Measurements from ENCODE around the gene XPO5.

XPO5 gene

GRCh38 chr6:43515808-43516207 is 60.0 kb downstream of the XPO5 start:
- TF ChIP-seq GATA2 (IDR thresholded peaks at IDR 0.05; ENCODE audit: low read depth, low read length) = no peak
- TF ChIP-seq GATA3 (IDR thresholded peaks at IDR 0.05; ENCODE audit: low read depth, low read length) = no peak

DNA sequence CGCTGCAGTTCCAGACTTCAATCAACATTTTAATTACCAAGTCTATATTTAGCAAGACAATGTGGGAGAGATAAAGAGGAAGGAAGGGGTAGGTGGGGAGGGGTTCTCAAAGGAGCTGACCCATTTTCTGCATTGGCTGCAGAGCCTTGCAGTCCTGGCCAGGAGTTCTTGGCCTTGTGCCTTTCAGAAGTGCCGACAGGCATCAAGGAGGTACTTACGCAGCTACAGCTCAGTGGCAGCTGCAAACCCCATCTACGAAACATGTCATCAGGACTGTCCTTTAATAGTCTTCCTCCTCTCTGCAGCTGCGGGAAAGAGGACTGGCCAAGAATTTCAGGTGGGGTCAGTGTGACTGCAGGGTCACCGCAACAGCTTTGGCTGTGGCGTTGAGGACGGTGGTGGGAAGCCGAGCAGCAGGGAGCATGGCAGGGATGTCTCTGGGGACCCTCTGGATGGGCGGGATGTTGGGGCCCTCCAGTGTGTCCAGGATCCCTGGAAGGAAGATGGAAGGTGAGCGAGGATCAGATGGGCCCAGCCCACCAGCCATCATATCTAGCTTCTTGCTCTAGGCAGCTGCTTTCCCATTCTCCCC is 63.9 kb downstream of the XPO5 start:
- no peak for TF ChIP-seq GATA2 (IDR thresholded peaks at IDR 0.05; ENCODE audit: low read depth, low read length)
- no peak for TF ChIP-seq GATA3 (IDR thresholded peaks at IDR 0.05; ENCODE audit: low read depth, low read length)

DNA sequence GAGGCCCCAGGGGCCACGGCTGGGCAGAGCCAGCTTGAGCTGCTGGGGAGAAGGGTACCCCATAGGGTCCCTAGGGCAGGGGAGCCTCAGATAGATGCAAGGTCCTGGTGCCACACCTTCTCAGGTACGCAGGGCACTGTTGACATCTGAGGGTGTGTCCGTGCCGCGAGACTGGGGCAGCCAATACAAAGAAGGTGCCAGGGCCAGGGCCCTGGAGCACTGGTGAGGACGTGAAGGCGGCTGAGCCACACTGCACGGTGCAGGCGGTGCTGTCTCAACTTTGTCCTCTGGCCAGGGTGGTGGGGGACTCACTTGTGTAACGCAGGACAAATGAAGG is 65.0 kb downstream of the XPO5 start:
- TF ChIP-seq GATA3 (IDR thresholded peaks at IDR 0.05; ENCODE audit: low read depth, low read length) = no peak

- TF ChIP-seq GATA3 (IDR thresholded peaks at IDR 0.05; ENCODE audit: low read depth, low read length) (no peak), GATA2 (IDR thresholded peaks at IDR 0.05; ENCODE audit: low read depth, low read length) (no peak)
These were observed 65.6 kb downstream of the XPO5 start, which contains the start of gene LRRC73 for GRCh38 chr6:43509984-43510826. LRRC73 (minus strand) TSS chr6:43510346; CDS start chr6:43509785, 561 bp downstream.

DNA sequence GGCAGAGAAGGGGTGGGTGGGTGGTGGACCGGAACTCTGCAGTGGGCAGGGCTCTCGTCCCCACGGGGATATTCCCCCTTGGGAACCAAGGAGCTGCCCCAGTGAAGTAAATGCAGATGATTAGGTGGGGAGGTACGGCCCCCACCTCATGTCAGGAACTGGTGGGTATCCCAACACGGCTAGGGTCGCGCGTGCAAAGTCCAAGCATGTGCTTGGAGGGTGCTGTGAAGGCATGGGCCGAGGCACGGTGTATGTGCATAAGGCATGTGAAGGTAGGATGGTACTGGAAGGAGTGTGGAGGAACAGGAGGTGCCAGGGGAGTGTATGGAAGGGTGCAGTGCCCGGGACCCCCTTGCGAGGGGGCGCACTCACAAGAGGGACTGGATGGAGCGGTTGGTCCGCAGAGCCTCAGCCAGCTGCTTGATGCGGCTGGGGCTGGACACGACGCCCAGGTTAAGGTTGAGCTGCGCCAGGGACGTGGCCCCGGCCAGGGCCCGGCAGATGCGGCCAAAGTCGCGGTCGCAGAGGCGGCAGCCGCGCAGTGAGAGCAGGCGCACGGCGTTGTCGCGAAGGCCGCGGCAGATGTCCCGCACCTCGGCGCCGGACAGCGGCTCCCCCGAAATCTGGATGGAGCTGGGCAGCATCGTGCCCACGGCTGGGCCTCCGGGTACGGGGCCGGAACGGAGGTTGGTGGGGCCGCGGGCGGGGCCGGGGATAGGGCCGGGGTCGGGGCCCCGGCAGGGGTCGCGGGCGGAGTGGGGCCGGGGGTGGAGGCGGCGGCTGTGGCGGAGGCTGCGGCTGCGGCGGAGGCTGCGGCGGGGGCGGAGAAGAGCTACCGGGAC is 66.5 kb downstream of the XPO5 start:
- TF ChIP-seq GATA2 (IDR thresholded peaks at IDR 0.05; ENCODE audit: low read depth, low read length) = no peak
- no peak for TF ChIP-seq GATA3 (IDR thresholded peaks at IDR 0.05; ENCODE audit: low read depth, low read length)

- TF ChIP-seq GATA2 (IDR thresholded peaks at IDR 0.05; ENCODE audit: low read depth, low read length) (no peak), GATA3 (IDR thresholded peaks at IDR 0.05; ENCODE audit: low read depth, low read length) (no peak)
These were observed 67.2 kb downstream of the XPO5 start for GRCh38 chr6:43508481-43509141.

GRCh38 chr6:43506667-43507471 is 69.0 kb downstream of the XPO5 start:
- TF ChIP-seq GATA2 (IDR thresholded peaks at IDR 0.05; ENCODE audit: low read depth, low read length) (no peak), GATA3 (IDR thresholded peaks at IDR 0.05; ENCODE audit: low read depth, low read length) (no peak)

DNA sequence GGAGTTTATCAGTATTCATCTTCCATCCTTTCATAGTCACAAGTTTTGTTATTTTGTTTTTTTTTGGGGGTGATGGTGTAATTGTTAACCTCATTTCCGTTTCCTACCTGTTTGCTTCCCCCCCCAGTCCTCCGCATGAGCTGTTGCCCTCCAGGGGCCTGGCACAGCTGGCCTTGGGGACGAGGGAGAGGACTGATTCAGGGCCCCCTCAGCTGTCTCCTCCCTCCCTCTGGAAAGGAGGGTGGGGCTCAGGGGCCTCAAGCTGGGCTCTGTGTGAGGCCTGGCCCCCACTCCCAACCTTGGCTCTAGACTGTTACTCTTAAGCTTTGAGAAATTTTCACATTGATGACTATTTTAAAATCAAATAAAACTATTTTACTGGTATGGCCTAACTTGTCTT is 69.7 kb downstream of the XPO5 start:
- TF ChIP-seq GATA3 (IDR thresholded peaks at IDR 0.05; ENCODE audit: low read depth, low read length) (no peak), GATA2 (IDR thresholded peaks at IDR 0.05; ENCODE audit: low read depth, low read length) (no peak)

GRCh38 chr6:43505718-43506117 is 70.1 kb downstream of the XPO5 start:
- no peak for TF ChIP-seq GATA3 (IDR thresholded peaks at IDR 0.05; ENCODE audit: low read depth, low read length)
- no peak for TF ChIP-seq GATA2 (IDR thresholded peaks at IDR 0.05; ENCODE audit: low read depth, low read length)

GRCh38 chr6:43504756-43505593 is 70.9 kb downstream of the XPO5 start:
- TF ChIP-seq GATA2 (IDR thresholded peaks at IDR 0.05; ENCODE audit: low read depth, low read length) (no peak), GATA3 (IDR thresholded peaks at IDR 0.05; ENCODE audit: low read depth, low read length) (no peak)

- TF ChIP-seq GATA2 (IDR thresholded peaks at IDR 0.05; ENCODE audit: low read depth, low read length) (no peak), GATA3 (IDR thresholded peaks at IDR 0.05; ENCODE audit: low read depth, low read length) (no peak)
These were observed 72.4 kb downstream of the XPO5 start for GRCh38 chr6:43503443-43503842.

DNA sequence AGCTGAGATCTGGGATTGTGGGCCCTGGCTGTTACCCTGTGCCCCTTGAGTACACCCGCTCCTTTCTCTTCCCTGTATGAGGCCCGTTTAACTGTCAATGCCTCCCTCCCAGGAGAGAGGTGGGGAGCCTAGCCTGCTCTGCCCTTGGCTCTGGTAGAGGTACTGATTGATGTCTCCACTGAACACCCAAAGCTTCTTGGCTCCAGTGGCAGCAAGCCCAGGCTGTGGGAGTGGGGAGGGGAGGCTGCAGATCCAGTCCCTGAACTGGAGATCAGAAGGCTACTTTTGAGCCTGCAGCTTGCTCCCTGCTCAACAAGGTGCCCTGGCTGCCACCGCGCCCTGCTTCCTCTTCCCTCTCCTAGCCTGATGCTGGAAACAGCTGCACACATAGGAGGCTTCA is 73.2 kb downstream of the XPO5 start:
- TF ChIP-seq GATA3 (IDR thresholded peaks at IDR 0.05; ENCODE audit: low read depth, low read length) = no peak
- TF ChIP-seq GATA2 (IDR thresholded peaks at IDR 0.05; ENCODE audit: low read depth, low read length) = no peak

All from SH-SY5Y (cell line).